Keratinocyte (primary cell): ENCODE data around the gene CTPS2. TPM values are rescaled to one million over a fixed set of nuclear protein-coding genes. Genes with fewer than 3 reads are reported as not detected.
"Not testable (repeated sequence)": the region's sequence is repeated elsewhere in the genome, so short reads cannot be mapped to it uniquely, and the experiment has no call there.

Experiments used
- DNase-seq: peaks from one replicate; pipeline ENCODE4 v3.0.0-alpha.2; 2011; ENCODE audit warnings: low read depth, missing footprints, low spot score
- FAIRE-seq: peaks from 2 replicates; lab custom pipeline; 2011; peaks lifted over from hg19 to GRCh38; lab: Jason Lieb, UNC
- H2AFZ ChIP-seq: 2 replicates; pipeline ENCODE4 v1.6.0; 2012; ENCODE audit warnings: low read length, control low read depth, inconsistent platforms; ENCODE audit not compliant: control insufficient read depth
- H3K27ac ChIP-seq: 2 replicates; pipeline ENCODE4 v1.5.1; 2011; ENCODE audit warnings: low read length; ENCODE audit not compliant: control insufficient read depth, insufficient read depth
- H3K27me3 ChIP-seq: 3 replicates; pipeline ENCODE4 v1.6.0; 2011; ENCODE audit warnings: low read length; ENCODE audit not compliant: control insufficient read depth, insufficient read depth; ENCODE audit errors: extremely low read depth
- H3K36me3 ChIP-seq, 2 experiments: 2 replicates in 1 of 2; 3 replicates in 1 of 2; pipeline ENCODE4 v1.5.1; 2011; ENCODE audit warnings: low read length in 2 of 2, mild to moderate bottlenecking in 1 of 2; ENCODE audit not compliant: control insufficient read depth in 2 of 2, insufficient read depth in 2 of 2; ENCODE audit errors: extremely low read depth in 1 of 2
- H3K4me1 ChIP-seq: 3 replicates; pipeline ENCODE4 v1.5.1; 2011; ENCODE audit warnings: low read length; ENCODE audit not compliant: control insufficient read depth, insufficient read depth; ENCODE audit errors: extremely low read depth
- H3K4me2 ChIP-seq: 3 replicates; pipeline ENCODE4 v1.6.0; 2011; ENCODE audit warnings: low read depth, low read length; ENCODE audit not compliant: control insufficient read depth, insufficient read depth; ENCODE audit errors: extremely low read depth
- H3K4me3 ChIP-seq, 3 experiments: fragments of 200-600 bp in 1 of 3; sonication (generic) in 1 of 3; 2 replicates in 2 of 3; 3 replicates in 1 of 3; pipeline ENCODE4 v1.5.1; 2011 to 2016; ENCODE audit warnings: low read length in 3 of 3, mild to moderate bottlenecking in 3 of 3, control low read depth in 2 of 3, inconsistent platforms in 1 of 3, low read depth in 1 of 3, mixed read lengths in 1 of 3, mixed run types in 1 of 3, moderate library complexity in 1 of 3; ENCODE audit not compliant: control insufficient read depth in 2 of 3, insufficient read depth in 2 of 3; ENCODE audit errors: extremely low read depth in 1 of 3
- H3K79me2 ChIP-seq: 2 replicates; pipeline ENCODE4 v1.6.0; 2012; ENCODE audit warnings: low read length; ENCODE audit not compliant: control insufficient read depth, insufficient read depth
- H3K9ac ChIP-seq: 3 replicates; pipeline ENCODE4 v1.6.0; 2011; ENCODE audit warnings: low read length; ENCODE audit not compliant: control insufficient read depth, insufficient read depth; ENCODE audit errors: extremely low read depth
- H3K9me1 ChIP-seq: 3 replicates; pipeline ENCODE4 v1.6.0; 2011; ENCODE audit warnings: low read length; ENCODE audit not compliant: control insufficient read depth, insufficient read depth; ENCODE audit errors: extremely low read depth
- H3K9me3 ChIP-seq: 2 replicates; pipeline ENCODE4 v1.5.1; 2012; ENCODE audit warnings: low read depth, low read length; ENCODE audit not compliant: control insufficient read depth
- H4K20me1 ChIP-seq: 3 replicates; pipeline ENCODE4 v1.6.0; 2011; ENCODE audit warnings: low read length; ENCODE audit not compliant: control insufficient read depth, insufficient read depth; ENCODE audit errors: extremely low read depth
- EZH2 ChIP-seq: IDR thresholded peaks from one replicate; pipeline ENCODE4 v1.6.1; 2012; ENCODE audit warnings: inconsistent platforms, mild to moderate bottlenecking, low read length, moderate library complexity
- dilution Hi-C: fragments of 300-500 bp; cut with MboI; formaldehyde crosslinking; loops from one replicate; pipeline ENCODE4 v1.7.0; 2020; ENCODE audit warnings: low sequenced_read_pairs; ENCODE audit not compliant: extremely low pct_ligation_motif_present
- polyA plus RNA-seq, 5 experiments: library from polyadenylated mRNA; depleted of rRNA in 3 of 5; stranded (reverse) in 3 of 5; stranded (forward) in 1 of 5; unstranded in 1 of 5; fragments of >200 nt; gene quantifications; 1 replicate in 1 of 5; 2 replicates in 3 of 5; 3 replicates in 1 of 5; pipeline versions ENCODE4 v1.2.1 to v1.2.3, GENCODE V29; 2011 to 2012; ENCODE audit warnings: missing spikeins in 2 of 5, low read depth in 1 of 5, low replicate concordance in 1 of 5
- TF ChIP-seq, protein P1 (sequence below), 3 experiments: IDR thresholded peaks in 1 of 3; conservative IDR thresholded peaks in 1 of 3; optimal IDR thresholded peaks in 1 of 3; 2 replicates in 2 of 3; 3 replicates in 1 of 3; pipeline versions ENCODE3 to v1.5.1; 2011; ENCODE audit warnings: low read length in 3 of 3, mild to moderate bottlenecking in 3 of 3, moderate library complexity in 2 of 3, control low read depth in 1 of 3, inconsistent platforms in 1 of 3; ENCODE audit not compliant: insufficient read depth in 2 of 3; ENCODE audit errors: extremely low read depth in 1 of 3

The CTPS2 gene
- polyA plus RNA-seq, 1 donor (not counting 4 experiments of a cell fraction or from before 2014, with no cell fraction given): 12.3 TPM

DNA sequence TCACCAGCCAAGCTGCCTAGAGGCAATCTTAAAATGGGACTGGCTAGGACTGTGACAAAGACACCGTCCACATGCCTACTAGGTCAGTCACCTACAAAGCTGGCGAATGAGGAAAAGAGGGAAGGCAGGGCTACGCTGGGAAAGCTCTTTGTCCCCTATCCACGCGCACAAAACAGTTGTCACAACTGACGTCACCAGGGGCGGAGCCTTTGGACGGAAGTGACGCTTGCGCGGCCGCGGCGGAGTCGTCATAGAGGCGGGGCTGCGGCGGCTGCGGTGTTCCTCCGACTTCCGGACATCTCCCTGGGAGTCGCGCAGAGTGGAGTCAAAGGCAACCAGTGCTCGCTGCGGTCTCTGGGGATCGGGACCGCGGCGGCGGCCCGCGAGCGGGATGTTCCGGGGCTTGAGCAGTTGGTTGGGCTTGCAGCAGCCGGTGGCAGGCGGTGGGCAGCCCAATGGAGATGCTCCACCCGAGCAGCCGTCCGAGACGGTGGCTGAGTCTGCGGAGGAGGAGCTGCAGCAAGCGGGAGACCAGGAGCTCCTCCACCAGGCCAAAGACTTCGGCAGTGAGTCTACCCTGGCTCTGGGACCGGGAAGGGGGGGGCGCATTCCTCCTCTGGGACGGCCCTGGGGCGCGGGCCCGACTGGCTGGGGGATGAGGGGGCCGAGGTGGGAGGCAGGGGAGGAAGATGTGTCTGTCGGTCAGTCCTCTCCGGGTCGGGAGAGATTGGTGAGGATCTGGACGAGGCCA, 7.0 kb upstream of the CTPS2 start, which contains the start of gene SYAP1:
Gene SYAP1 (plus strand): TSS at position 279 of the 751 bp plus-strand sequence. CDS start 113 bp downstream, at position 392.
- H2AFZ ChIP-seq: peak within 1 kb of the TSS; percentile 95
- dilution Hi-C loops: no loop called here
- peak; percentile 96 for FAIRE-seq

DNA sequence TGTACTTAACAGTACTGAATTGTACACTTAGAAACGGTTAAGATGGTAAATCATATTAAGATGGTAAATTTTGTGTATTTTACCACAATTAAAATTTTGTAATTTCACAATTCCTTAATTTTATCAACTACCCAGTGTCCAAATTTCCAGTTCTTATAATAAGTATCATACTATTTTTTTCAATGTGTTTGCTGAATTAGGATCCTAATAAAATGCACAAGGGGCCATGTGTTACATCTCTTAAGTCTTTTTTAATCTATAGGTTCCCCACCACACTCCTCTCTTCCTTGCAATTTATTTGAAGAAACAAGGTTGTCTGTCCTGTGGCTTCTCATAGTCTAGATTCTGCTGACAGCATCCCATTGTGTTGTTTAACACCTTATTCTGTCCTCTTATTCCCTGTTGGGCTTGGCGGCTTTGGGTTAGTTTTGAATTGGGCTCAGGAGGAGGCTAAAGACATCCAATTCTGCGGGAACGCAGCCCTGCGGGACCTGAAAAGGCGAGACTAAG, 6.4 kb upstream of the CTPS2 start:
- DNase-seq (no peak), FAIRE-seq (no peak)
- H3K4me2 ChIP-seq: peak overlapping the region; percentile 87
- peak overlapping the region; percentile 95 for H2AFZ ChIP-seq
- H3K27ac ChIP-seq: peak overlapping the region; percentile 96
- no peaks in the 10 kb centered on the region for H3K9me1 ChIP-seq
- H3K36me3 ChIP-seq: no peaks in the 10 kb centered on the region
- H3K4me3 ChIP-seq: peak overlapping the region; percentile 70 to 94 (median 92)
- peaks cover 7% of the 10 kb centered on the region for H3K4me1 ChIP-seq
- TF ChIP-seq, protein P1, sequence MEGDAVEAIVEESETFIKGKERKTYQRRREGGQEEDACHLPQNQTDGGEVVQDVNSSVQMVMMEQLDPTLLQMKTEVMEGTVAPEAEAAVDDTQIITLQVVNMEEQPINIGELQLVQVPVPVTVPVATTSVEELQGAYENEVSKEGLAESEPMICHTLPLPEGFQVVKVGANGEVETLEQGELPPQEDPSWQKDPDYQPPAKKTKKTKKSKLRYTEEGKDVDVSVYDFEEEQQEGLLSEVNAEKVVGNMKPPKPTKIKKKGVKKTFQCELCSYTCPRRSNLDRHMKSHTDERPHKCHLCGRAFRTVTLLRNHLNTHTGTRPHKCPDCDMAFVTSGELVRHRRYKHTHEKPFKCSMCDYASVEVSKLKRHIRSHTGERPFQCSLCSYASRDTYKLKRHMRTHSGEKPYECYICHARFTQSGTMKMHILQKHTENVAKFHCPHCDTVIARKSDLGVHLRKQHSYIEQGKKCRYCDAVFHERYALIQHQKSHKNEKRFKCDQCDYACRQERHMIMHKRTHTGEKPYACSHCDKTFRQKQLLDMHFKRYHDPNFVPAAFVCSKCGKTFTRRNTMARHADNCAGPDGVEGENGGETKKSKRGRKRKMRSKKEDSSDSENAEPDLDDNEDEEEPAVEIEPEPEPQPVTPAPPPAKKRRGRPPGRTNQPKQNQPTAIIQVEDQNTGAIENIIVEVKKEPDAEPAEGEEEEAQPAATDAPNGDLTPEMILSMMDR (optimal IDR thresholded peaks at IDR 0.05 in 1 of 3, IDR thresholded peaks at IDR 0.05 in 1 of 3, conservative IDR thresholded peaks at IDR 0.05 in 1 of 3; ENCODE audit: extremely low read depth in 1 of 3, insufficient read depth in 2 of 3, low read length in 3 of 3): no peak
- TF ChIP-seq EZH2: no peak
- H3K79me2 ChIP-seq: peaks cover 40% of the 10 kb centered on the region
- H3K27me3 ChIP-seq: no peaks in the 10 kb centered on the region
- no peaks in the 10 kb centered on the region for H4K20me1 ChIP-seq
- dilution Hi-C loops: no loop called here
- peak overlapping the region; percentile 96 for H3K9ac ChIP-seq
- H3K9me3 ChIP-seq: no peaks in the 10 kb centered on the region

More for the DNA sequence above, 7.0 kb upstream of the CTPS2 start, which contains the start of gene SYAP1:
- Histone ChIP-seq H3K36me3 (peaks cover 0 to 4% of the 10 kb centered on the region in 2 experiments), H3K4me2 (peak within 1 kb of the TSS; percentile 87), H4K20me1 (no peaks in the 10 kb centered on the region), H3K27ac (peak within 1 kb of the TSS; percentile 96), H3K9me1 (no peaks in the 10 kb centered on the region), H3K4me1 (peaks cover 7% of the 10 kb centered on the region), H3K9me3 (no peaks in the 10 kb centered on the region), H3K79me2 (peaks cover 46% of the 10 kb centered on the region), H3K9ac (peak within 1 kb of the TSS; percentile 96), H3K27me3 (no peaks in the 10 kb centered on the region), H3K4me3 (peak within 1 kb of the TSS; percentile 70 to 94 (median 92))
- no peak for TF ChIP-seq EZH2
- TF ChIP-seq, protein P1 (optimal IDR thresholded peaks at IDR 0.05 in 1 of 3, IDR thresholded peaks at IDR 0.05 in 1 of 3, conservative IDR thresholded peaks at IDR 0.05 in 1 of 3; ENCODE audit: extremely low read depth in 1 of 3, insufficient read depth in 2 of 3, low read length in 3 of 3): peak in 1 of 3 experiments; percentile 7
- DNase-seq: peak; percentile 96

DNA sequence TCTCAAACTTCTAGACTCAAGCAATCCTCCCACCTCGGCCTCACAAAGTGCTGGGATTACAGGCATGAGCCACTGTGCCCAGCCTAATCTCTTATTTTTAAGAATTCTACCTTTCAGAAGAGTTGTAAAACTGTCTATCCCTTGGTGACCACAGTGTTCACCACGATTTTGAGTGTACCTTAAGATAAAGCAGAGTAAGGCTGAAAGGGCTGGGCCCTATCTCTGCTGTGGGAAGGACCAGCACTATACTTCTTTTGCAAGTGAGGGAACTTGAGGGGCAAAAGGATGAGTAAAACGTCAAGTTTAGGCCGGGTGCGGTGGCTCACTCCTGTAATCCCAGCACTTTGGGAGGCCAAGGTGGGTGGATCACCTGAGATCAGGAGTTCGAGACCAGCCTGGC, 4.0 kb upstream of the CTPS2 start:
- dilution Hi-C loops, H3K27me3 ChIP-seq, H3K9me3 ChIP-seq, H3K27ac ChIP-seq, H3K9me1 ChIP-seq, H2AFZ ChIP-seq, H3K4me2 ChIP-seq, FAIRE-seq, H4K20me1 ChIP-seq, DNase-seq, H3K9ac ChIP-seq, H3K36me3 ChIP-seq, H3K4me3 ChIP-seq: not testable (repeated sequence)
- Histone ChIP-seq H3K79me2 (peaks cover 19% of the 10 kb centered on the region), H3K4me1 (peaks cover 11% of the 10 kb centered on the region)
